SIG-M5 treated with dmso at 0.1 percent for 504 hours (cell line): ENCODE results near the gene ARL5A.
"Not testable (repeated sequence)": the region's sequence is repeated elsewhere in the genome, so short reads cannot be mapped to it uniquely, and the experiment has no call there.

Experiments used
- DNase-seq: peaks from one replicate; lab custom pipeline; 2025; ENCODE audit not compliant: unreplicated experiment; lab: John Stamatoyannopoulos, UW

The ARL5A gene

DNA sequence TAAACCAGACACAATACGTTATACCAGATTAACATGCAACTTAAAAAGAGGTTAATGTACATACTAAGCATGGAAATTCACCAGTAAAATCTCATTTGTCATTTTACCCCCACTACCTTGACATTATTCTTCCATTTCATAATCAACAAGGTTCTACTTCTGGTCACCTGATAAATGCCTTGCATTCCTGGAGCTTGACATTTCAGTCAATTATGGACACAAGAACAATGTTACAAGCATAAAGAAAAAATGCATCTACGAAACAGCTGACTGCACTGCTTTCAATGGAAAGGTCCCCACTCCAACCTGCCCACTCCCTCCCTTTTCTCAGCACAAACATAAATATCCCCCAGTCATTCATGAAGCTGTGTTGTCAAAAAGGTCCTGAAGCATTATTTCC is 31.4 kb downstream of the ARL5A start:
- no peak for DNase-seq

DNA sequence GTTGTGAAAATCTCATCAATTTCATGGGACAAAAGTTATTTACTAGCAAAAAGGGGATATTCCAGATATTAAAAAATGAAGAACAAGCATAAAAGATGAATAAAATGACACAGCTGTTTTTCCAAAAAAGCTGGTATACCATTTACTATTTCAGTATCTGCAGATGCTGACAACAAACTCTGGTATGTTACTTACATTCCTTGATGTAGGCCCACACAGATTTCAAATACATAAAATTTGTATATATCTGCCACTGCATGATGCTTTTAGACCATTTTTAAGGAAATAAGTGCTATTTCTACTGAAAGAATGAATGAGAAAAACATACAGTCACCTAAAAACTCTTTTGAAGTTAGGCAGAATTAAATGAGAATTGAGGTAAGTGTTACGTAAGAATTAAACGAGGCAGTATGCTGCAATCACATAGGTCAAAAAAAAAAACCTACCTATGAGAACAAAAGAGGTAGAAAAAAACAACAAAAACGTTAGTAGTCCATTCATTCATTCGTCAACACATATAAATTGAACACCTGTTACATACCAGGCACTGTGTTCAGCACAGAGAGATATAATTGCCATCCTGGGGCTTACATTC is 32.5 kb downstream of the ARL5A start:
- no peak for DNase-seq

DNA sequence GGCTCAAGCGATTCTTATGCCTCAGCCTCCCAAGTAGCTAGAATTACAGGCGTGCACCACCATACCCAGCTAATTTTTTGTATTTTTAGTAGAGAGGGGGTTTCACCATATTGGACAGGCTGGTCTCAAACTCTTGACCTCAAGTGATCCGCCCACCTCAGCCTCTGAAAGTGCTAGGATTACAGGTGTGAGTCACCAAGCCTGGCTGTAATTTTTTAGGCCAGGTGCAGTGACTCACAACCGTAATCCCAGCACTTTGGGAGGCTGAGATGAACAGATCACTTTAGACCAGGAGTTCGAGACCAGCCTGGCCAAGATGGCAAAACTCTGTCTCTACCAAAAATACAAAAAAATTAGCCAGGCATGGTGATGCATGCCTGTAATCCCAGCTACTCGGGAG is 33.8 kb downstream of the ARL5A start:
- not testable (repeated sequence) for DNase-seq

DNA sequence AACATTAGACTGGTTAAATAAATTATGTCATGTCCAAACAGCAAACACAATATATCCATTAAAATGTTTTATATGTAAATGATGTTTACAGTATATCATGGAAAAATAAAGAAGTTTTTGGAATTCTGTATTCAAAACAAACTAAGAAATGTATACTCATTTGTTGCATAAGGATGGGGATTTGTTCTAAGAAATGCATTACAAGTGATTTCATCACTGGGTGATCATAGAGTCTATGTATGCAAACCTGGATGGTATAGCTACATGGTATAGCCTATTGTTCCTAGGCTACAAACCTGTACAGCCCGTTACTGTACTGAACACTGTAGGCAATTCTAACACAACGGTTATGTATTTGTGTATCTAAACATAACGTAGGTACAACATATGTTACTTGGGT is 35.1 kb downstream of the ARL5A start:
- DNase-seq, result no peak

DNA sequence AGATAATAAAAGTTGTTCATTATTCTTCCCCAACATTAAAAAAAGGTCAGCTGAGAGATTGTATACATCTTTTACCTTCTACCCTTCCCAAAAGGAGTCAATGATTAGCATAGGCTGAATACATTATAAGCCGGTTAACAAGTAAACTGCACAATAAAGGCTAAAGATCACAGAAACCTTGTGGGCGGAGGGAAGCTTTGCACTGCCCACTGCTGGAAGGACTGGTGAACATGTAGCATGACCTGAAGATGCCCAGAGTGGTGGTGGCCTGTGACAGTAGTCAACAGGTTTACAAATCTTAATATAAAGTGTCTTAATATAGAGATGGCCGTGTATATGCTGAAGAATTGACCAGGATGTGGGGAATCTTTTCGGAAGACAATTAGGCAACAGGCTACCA is 35.6 kb downstream of the ARL5A start:
- DNase-seq, result no peak

DNA sequence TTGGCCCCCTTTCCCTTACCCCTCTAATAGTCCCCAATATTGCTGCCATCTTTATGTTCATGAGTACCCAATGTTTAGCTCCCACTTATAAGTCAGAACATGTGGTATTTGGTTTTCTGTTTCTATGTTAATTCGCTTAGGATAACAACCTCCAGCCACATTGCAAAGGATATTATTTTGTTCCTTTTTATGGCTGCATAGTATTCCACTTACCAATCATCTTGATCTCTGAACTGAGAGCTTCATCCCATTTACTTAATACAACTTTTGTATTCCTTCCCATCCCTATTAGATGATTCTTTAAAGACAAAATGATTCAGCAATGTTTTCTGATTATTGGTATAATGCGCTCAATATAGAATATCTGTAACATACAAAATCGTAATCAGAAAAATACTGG is 36.7 kb downstream of the ARL5A start:
- no peak for DNase-seq

DNA sequence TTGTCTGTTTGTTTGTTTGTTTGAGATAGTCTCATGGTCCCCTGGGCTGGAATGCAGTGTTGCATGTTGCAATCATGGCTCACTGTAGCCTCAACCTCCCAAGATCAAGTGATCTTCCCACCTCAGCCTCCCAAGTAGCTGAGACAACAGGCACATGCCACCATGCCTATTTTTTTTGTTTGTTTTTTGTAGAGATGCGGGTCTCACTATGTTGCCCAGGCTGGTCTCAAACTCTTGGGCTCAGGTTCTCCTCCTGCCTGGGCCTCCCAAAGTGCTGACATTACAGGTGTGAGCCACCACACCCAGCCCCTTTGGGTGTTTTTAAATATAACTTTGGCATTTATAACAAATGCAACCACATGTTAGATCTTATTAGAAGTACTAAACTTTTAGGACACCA is 37.5 kb downstream of the ARL5A start:
- no peak for DNase-seq

DNA sequence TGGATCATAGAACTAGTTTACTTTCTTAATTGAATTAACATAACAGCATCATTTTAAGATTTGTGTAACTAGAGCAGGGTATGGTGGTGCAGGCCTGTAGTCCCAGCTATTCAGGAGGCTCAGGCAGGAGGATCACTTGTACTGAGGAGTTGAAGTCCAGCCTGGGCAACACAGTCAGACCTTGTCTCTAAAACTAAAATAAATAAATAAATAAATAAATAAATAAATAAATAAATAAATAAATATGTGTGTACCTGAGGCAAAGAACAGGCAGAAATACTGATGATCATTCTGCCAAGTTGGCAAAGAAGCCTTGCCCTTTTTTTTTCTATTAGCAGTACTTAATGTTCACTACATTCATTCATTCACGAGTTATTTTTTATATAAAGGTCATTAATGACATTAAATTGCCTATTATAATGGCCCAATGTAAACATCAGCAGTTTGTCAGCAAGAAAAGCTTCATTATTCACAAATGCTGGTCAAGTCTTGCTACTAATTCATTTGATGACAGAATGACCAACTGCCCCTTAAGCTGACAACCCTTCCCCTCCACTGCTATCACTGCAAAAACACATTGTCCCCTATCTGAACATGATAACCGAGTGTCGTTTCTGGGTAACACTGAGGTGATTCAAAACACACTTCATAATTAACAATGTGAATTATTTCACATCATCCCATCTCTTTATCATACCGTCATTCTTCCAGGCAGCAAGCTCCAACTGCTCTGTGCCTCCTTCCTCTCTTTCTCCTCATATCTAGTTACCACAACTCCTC is 39.0 kb downstream of the ARL5A start:
- no peak for DNase-seq

DNA sequence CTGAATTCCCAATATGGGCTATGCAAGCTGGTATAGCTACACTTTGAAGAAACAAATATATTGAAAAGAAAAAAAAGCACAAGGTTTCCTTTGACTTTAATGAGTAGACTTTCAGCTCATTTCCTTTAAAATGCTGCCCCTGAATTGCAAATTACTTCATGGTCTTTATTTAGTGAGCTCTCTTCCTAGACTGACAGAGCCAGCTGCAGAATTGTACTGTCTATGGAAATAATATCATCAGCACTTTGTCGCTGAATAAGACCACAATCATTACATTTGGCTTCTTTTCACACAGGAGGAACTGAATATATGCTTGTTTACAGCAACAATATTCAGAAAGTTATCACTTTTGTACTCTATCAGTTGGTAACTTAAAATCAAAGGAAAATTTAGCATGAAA is 41.7 kb downstream of the ARL5A start:
- no peak for DNase-seq

DNA sequence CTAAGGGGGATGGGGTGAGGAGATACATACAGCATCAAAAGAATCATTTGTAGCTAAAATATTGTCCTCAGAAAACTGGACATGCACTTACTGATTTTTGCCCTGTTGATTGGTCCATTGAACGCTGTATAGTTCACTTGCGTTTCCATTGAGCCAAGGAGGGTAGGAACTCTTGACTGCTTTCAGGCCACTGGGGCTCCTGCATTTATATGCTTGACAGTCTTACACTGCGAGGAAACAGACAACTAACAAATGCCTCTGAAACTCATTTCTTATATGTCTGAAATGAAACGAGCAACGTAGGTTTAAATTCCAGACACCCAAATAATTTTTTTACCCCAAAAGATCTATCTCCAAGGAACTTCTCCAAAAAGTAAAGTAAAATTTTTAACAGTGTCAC is 42.1 kb downstream of the ARL5A start:
- DNase-seq, result no peak

DNA sequence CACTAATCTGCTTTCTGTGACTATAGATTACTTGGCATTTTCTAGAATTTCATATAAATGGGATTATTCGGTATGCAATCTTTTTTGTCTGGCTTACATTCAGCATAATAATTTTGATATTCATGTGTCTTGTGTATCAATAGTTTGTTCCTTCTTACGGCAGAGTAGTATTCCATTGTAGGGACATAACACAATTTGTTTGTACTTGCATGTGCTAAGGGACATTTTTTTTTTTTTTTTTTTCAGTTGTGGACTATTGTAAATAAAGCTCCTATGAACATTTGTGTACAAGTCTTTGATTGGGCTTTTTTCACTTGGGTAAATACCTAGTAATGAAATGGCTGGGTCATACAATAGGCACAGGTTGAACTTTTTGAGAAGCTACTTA is 45.1 kb downstream of the ARL5A start:
- no peak for DNase-seq

DNA sequence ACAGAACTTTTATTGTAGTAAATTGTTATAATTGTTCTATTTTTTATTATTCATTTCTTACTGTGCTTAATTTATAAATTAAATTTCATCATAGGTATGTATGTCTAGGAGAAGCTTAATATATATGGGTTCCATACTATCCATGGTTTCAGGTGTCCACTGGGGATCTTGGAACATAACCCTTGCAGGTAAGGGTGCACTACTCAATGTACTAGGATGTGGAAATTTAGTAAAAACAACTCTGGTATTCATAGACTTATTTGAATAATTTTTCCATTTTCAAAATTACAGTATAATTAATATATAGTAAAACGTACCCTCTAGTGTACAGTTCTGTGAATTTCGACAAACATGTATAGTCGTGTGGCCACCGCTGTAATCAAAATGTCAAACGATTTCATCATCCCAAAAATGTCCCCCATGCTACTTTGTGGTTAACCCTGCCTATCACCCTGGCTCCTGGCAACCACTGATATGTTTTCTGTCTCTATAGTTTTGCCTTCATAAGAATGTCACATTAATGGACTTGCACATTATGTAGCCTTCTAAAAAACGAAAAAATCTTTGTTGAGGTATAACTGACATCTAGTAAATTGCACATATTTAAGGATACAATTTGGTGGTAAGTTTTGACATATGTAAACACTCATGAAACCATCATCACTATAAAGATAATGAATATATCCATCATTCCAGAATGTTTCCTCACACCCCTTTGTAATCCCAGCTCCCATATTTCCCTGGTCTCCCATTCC is 45.7 kb downstream of the ARL5A start:
- DNase-seq, result peak; percentile 33

DNA sequence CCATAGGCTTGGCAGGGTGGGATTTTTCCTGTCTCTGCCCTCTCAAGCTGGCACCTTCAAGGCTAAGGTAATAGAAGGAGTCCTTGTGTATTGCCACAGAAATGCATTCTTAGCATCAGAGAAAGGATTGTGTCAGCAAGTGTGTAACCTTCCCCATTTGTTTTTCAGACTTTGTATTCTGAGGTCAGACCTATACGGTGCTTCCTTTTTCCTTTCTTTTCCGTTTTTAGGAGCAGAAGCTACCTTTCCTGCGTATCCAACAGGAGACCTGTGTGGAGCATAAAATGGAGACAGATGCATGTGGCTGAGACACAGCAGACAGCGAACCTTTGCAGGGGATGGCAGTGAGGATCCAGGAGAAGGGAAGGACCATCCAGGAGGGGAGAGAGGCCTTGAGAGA is 46.6 kb downstream of the ARL5A start:
- no peak for DNase-seq

DNA sequence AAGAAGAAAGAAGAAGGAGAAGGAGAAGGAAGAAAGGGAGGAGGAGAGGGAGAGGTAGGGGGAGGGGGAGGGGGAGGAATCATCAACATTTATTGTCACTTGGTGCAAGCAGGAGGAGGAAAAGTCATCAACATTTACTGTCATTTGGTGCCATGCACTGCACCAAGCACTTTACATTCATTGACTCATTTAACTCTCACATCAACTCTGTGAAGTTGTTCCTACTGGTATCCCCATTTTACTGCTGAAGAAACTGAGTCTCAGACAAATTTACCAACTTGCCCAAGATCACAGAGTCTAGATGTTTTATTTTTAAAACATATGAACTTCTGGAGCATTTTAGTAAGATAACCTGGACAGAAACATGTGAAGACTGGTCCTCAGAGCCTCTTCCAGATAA is 47.3 kb downstream of the ARL5A start:
- no peak for DNase-seq

DNA sequence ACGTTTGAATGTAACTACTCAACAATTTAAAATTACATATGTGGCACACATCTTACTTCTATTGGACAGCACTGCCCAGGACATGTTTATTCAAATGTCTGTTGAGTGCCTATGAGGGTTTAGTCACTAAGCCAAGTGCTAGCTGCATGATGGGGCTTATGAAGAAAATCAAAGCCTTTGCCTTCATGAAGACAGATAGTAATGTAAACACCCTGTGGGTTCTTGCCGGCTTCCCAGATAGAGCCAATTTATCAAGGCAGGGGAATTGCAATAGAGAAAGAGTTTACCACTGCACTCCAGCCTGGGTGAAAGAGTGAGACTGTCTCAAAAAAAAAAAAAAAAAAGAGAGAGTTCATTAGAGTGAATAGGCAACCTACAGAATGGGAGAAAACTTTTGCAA is 50.3 kb downstream of the ARL5A start:
- no peak for DNase-seq

DNA sequence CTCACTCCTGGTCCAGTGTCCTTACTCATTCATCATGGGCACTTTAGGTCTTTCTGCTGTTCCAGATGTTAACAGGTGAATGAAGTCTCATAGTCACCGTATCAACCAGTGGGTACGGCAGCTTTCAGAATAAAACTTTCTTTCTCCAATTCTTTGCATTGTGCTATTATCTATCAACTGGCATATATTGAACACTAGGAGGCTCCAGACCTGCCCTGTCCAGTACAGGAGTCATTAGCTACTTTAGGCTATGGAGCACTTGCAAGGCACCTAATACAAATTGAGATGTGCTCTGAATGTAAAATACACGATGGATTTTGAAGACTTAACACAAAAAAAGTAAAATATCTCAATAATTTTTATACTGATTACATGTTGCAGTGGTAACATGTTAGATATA is 50.7 kb downstream of the ARL5A start:
- DNase-seq, result no peak

DNA sequence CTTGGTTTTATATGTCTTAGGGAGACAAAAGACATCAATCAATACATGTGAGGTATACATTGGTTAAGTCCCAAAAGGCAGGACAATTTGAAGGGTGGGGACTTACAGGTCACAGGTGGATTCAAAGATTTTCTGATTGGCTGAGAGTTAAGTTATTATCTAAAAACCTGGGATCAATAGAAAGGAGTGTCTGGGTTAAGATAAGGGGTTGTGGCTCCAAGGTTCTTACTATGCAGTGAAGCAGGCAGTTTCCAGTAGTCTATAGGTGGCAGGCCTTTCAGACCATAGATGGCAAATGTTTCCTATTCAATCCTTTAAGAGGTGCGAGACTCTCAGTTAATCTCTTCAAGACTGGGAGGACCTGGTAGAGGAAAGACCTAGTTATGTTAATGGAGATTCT is 51.9 kb downstream of the ARL5A start:
- DNase-seq, result no peak

DNA sequence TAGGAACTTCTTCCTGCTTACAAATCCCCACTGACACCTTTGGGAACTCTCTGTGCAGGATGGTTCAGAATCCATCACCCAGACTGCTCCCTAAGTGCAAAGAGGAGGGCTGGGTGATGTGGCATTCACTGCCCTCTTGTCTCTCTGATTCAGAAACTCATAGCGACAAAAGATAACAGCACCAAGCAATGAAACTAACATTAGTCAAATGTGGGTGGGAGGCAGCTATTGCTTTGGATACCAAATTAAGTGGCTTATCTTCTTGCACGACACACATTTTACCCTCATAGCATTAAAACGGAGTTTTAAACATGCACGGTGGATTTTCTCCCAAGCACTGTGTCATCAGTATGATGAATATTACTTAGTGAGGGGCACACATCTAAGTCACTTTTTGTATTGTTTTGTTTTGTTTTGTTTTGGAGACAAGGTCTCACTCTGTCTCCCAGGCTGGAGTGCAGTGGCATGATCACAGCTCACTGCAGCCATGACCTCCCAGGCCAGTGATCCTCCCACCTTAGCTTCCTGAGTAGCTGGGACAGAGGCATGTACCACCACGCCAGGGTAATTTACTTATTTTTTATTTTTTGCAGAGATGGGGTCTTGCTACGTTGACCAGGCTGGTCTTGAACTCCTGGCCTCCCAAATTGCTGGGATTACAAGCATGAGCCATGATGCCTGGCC is 53.0 kb downstream of the ARL5A start:
- DNase-seq, result no peak

DNA sequence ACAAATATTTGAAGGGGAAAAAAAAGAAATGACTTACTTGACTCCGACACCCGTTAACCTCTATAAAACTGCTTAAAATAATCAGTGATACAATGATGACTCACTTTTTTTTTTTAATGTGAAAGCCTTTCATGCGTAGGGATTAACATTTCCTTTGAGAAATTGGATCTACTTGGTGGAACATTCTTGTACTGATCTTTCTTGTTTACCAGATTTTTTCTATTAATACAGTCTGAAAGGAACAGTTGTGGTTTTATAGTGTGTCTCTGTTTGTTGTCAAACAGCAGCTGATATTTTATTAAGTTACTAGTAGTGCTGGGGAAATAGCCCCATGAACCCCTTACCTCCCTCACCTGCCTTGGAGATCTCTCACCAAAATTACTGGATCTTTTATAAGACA is 53.7 kb downstream of the ARL5A start:
- no peak for DNase-seq

DNA sequence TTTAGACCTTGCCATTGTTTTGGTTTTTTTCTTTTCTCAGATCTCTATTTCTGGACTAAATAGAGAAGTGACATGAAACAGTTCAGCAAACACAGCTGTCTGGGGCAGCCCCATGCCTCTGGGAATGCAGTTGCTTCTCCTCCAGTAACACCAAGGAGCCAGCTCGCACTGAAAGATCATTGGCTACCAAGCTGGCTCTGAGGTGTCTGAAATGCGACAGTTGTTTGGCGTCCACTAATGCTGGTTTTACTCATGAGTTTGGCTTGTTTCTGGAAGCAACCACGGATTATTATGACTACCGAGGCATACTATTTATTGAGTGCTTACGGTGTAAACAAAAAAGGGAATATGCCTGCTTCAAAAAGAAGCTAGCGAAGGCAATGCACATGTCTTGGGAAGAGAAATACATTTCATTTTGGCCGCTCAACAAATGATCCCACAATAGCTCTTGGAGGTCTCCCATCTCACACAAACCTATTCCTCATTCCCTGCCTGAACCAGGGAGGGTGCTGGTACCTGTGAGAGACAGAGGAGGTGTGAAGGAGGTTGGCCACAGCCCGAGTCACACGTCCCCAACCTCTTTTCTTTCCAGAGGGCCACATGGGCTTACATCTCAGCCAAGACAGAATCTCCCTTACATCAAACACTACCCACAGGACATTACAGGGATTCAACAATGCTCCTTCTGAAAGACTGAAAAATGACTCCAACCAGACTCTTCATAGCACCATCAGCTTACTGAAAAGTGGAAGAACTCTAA is 56.4 kb downstream of the ARL5A start:
- DNase-seq, result no peak

DNA sequence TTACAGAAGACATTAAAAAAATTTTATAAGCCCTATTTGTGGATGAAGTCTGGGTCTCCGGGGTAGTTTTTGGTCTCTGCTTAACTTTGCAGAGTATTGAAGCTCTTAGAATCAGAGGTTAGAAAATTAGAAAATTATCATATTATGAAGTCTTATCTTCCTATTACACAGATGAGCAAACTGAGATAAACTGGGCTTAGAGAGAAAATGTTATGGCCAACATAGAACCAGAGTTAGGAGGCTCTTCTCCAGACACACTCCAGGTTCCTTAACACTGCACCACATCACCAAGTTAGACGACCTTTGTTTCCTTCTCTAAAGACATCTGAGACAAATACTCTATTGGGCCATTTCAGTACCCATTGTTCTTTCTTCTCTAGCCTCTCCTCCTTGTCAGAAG is 57.2 kb downstream of the ARL5A start:
- no peak for DNase-seq
